ENCODE results near the gene SECISBP2.

SECISBP2 gene

DNA sequence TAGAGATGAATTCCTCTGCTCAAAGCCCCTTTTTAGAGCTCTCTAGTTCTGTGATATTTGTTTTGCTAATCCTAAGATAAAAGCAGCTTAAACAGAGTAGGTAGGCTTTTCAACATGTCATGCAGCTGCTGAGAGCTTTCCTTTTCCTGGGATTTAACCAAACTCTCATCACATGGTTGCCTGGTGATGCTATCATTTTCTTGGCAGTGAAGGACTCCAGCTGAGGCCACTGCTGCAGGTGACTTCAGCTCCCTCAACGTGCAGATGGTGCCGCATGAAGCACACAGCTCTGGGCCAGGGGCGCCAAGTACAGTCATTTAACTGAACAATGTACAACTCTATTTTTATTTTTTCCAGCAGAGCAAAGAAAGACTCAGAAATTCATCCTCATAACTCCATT lies 42.2 kb downstream of the SECISBP2 start:
- Histone ChIP-seq H3K27ac (ENCODE audit: poor library complexity, severe bottlenecking) (no peak overlapping the region), H3K9me3 (ENCODE audit: severe bottlenecking) (no peaks in the 10 kb centered on the region), H3K4me3 (ENCODE audit: severe bottlenecking) (no peak overlapping the region), H3K27me3 (ENCODE audit: insufficient read depth, poor library complexity, severe bottlenecking) (no peaks in the 10 kb centered on the region), H3K4me1 (ENCODE audit: insufficient read depth, poor library complexity, severe bottlenecking) (no peaks in the 10 kb centered on the region), H3K36me3 (ENCODE audit: low read depth) (peaks cover 56% of the 10 kb centered on the region)
- TF ChIP-seq, protein P1, sequence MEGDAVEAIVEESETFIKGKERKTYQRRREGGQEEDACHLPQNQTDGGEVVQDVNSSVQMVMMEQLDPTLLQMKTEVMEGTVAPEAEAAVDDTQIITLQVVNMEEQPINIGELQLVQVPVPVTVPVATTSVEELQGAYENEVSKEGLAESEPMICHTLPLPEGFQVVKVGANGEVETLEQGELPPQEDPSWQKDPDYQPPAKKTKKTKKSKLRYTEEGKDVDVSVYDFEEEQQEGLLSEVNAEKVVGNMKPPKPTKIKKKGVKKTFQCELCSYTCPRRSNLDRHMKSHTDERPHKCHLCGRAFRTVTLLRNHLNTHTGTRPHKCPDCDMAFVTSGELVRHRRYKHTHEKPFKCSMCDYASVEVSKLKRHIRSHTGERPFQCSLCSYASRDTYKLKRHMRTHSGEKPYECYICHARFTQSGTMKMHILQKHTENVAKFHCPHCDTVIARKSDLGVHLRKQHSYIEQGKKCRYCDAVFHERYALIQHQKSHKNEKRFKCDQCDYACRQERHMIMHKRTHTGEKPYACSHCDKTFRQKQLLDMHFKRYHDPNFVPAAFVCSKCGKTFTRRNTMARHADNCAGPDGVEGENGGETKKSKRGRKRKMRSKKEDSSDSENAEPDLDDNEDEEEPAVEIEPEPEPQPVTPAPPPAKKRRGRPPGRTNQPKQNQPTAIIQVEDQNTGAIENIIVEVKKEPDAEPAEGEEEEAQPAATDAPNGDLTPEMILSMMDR (IDR thresholded peaks at IDR 0.05; ENCODE audit: poor library complexity, severe bottlenecking): no peak
- DNase-seq (ENCODE audit: low spot score): no peak
- ATAC-seq (ENCODE audit: low read depth): no peak

DNA sequence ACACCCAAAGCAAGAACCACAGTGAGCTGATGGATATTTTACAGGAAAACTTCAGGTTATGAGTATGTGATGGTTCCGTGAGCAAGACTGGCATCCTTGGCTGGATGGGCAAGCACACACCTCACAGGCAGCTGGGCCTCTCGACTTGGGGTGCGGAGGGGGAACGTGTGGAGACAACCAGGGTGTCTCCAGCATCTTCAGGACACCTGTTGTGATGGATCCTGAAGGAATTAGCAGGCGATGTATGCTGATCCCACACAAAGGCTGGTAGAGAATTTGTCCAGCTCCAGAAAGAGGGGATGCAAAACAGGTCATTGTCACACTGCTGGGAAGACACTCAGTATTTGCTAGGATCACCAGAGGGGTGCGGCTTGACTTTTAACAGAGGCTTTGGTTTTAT lies 42.7 kb downstream of the SECISBP2 start:
- no peak for ATAC-seq (ENCODE audit: low read depth)
- TF ChIP-seq, protein P1 (IDR thresholded peaks at IDR 0.05; ENCODE audit: poor library complexity, severe bottlenecking): no peak
- H3K27ac ChIP-seq (ENCODE audit: poor library complexity, severe bottlenecking): no peak overlapping the region
- no peaks in the 10 kb centered on the region for H3K27me3 ChIP-seq (ENCODE audit: insufficient read depth, poor library complexity, severe bottlenecking)
- H3K9me3 ChIP-seq (ENCODE audit: severe bottlenecking): no peaks in the 10 kb centered on the region
- H3K36me3 ChIP-seq (ENCODE audit: low read depth): peaks cover 50% of the 10 kb centered on the region
- no peaks in the 10 kb centered on the region for H3K4me1 ChIP-seq (ENCODE audit: insufficient read depth, poor library complexity, severe bottlenecking)
- no peak overlapping the region for H3K4me3 ChIP-seq (ENCODE audit: severe bottlenecking)
- DNase-seq (ENCODE audit: low spot score): no peak

DNA sequence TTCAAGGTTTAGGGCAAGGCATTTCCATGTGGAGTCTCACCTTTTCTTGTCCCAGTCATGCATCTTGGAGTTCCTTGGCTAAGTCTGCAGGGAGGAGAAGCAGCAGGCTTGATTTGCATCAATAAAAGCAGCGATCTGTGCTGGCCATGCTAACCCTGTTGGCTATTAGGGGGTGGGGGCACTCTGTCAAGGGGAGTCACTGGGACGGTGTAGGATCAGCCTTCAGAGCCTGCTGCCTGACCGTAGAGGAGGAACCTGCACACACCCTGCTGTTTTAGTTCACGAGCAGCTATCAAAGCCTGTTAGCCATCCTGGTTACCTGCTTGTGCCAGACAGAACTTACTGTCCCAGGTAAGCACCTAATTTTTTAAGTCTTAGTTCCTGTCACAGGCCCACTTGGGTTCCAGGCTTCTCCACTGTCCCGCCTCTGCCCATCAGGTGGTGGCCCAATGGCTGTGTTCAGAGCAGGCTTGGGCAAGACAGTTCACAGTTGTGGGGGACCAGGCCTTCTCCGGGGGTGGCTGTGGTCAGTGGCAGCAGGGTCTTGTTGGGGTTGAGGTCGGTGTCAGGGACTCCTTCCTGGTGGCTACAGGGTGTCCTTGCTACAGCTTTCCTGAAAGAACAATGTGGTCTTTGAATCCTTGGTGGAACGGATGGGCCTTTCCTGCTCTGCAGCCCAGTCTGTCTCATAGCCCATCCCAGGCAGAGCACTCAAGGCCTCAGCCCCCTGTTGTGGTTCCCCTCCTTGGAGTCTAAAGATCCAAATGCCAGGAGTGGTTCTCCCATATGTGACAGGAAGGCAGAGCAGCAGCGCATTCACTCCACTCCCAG lies 43.7 kb downstream of the SECISBP2 start:
- ATAC-seq (ENCODE audit: low read depth) (no peak), DNase-seq (ENCODE audit: low spot score) (no peak)
- TF ChIP-seq, protein P1 (IDR thresholded peaks at IDR 0.05; ENCODE audit: poor library complexity, severe bottlenecking): no peak
- Histone ChIP-seq H3K4me1 (ENCODE audit: insufficient read depth, poor library complexity, severe bottlenecking) (no peaks in the 10 kb centered on the region), H3K4me3 (ENCODE audit: severe bottlenecking) (no peak overlapping the region), H3K9me3 (ENCODE audit: severe bottlenecking) (no peaks in the 10 kb centered on the region), H3K36me3 (ENCODE audit: low read depth) (peaks cover 45% of the 10 kb centered on the region), H3K27ac (ENCODE audit: poor library complexity, severe bottlenecking) (no peak overlapping the region), H3K27me3 (ENCODE audit: insufficient read depth, poor library complexity, severe bottlenecking) (no peaks in the 10 kb centered on the region)

DNA sequence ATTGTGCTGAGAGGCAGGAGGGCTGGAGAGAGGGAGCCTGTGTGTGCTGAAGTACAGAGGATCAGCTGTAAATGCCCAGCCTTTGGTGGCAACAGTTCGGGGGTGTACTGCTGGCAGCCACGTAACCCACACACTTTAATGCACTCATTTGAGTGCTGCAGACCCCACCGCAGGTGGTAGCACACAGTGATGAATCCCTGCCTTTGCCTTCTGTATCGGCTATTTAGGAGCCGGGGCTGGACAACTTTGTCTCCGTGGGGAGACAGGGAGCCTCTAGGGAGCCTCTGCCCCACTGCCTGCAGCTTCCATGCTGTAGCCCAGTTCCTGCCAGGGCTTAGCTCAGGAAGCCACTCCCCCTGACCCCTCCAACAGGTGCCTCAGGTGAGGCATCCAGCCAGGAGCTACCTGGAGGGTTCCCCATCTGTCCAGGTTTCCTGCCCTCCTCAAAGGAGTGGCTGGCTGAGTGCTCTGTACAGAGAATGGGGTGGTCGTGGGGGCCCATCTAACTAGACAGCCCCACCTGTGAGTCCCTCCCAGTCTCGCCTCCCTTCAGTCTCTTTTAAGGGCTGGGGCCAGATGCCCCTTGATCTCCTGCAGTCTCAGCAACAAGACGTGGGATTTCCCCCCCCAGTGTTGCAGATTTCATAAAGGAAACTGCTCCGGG lies 44.5 kb downstream of the SECISBP2 start:
- DNase-seq (ENCODE audit: low spot score) (no peak), ATAC-seq (ENCODE audit: low read depth) (0 out of 3 replicates have a peak, but pooled peaks have one; percentile 7)
- no peaks in the 10 kb centered on the region for H3K4me1 ChIP-seq (ENCODE audit: insufficient read depth, poor library complexity, severe bottlenecking)
- TF ChIP-seq, protein P1 (IDR thresholded peaks at IDR 0.05; ENCODE audit: poor library complexity, severe bottlenecking): no peak
- no peak overlapping the region for H3K27ac ChIP-seq (ENCODE audit: poor library complexity, severe bottlenecking)
- H3K36me3 ChIP-seq (ENCODE audit: low read depth): peaks cover 40% of the 10 kb centered on the region
- H3K4me3 ChIP-seq (ENCODE audit: severe bottlenecking): no peak overlapping the region
- H3K9me3 ChIP-seq (ENCODE audit: severe bottlenecking): no peaks in the 10 kb centered on the region
- H3K27me3 ChIP-seq (ENCODE audit: insufficient read depth, poor library complexity, severe bottlenecking): no peaks in the 10 kb centered on the region

DNA sequence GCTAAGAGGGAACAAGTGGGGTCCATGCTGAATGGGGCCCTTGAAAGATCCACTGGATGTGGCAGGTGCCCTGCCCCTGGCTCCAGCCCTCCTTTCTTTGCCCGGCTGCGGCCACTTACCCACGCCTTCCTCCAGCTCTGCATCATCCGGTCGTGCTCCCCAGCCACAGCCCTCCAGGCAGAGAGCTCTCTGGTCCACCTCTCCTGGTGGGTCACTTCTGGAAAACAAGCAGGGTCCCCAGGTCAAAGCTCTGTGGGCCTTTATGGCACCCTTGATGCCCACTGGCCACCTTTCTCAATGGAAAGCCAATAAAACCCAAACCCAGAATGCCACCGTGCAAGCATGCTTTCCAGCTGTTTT lies 45.0 kb downstream of the SECISBP2 start:
- no peak overlapping the region for H3K4me3 ChIP-seq (ENCODE audit: severe bottlenecking)
- no peaks in the 10 kb centered on the region for H3K27me3 ChIP-seq (ENCODE audit: insufficient read depth, poor library complexity, severe bottlenecking)
- peaks cover 35% of the 10 kb centered on the region for H3K36me3 ChIP-seq (ENCODE audit: low read depth)
- DNase-seq (ENCODE audit: low spot score): no peak
- no peak overlapping the region for H3K27ac ChIP-seq (ENCODE audit: poor library complexity, severe bottlenecking)
- H3K4me1 ChIP-seq (ENCODE audit: insufficient read depth, poor library complexity, severe bottlenecking): no peaks in the 10 kb centered on the region
- ATAC-seq (ENCODE audit: low read depth): no peak
- no peaks in the 10 kb centered on the region for H3K9me3 ChIP-seq (ENCODE audit: severe bottlenecking)
- TF ChIP-seq, protein P1 (IDR thresholded peaks at IDR 0.05; ENCODE audit: poor library complexity, severe bottlenecking): no peak

All from RWPE2 (cell line).